Peyer's patch (tissue), 4 donors: ENCODE data around the gene DBNDD2. TPM values are rescaled to one million over a fixed set of nuclear protein-coding genes. Genes with fewer than 3 reads are reported as not detected.
A peak's percentile ranks its signal among the peaks of the same experiment; 100 is the strongest.

Experiments
- DNase-seq, 3 donors: peaks; one replicate each; pipeline ENCODE4 v3.0.0-alpha.2; 2017 to 2019
- H3K27ac ChIP-seq, 4 donors: fragments of 200-600 bp; sonication (generic); one replicate each; pipeline ENCODE4 v1.5.1; 2016 to 2019
- H3K27me3 ChIP-seq, 2 donors: fragments of 200-600 bp; sonication (generic); one replicate each; pipeline ENCODE4 v1.5.1; 2019
- H3K36me3 ChIP-seq, 3 donors: fragments of 200-600 bp; sonication (generic); one replicate each; pipeline ENCODE4 v1.5.1; 2016 to 2019
- H3K4me1 ChIP-seq, 4 donors: fragments of 200-600 bp; sonication (generic); one replicate each; pipeline ENCODE4 v1.5.1; 2016 to 2019
- H3K4me3 ChIP-seq, 4 donors: fragments of 200-600 bp; sonication (generic); 1 replicate in 3 of 4; 2 replicates in 1 of 4; pipeline ENCODE4 v1.5.1; 2016 to 2019; ENCODE audit warnings: mild to moderate bottlenecking in 1 of 4
- H3K9me3 ChIP-seq, 4 donors: fragments of 200-600 bp; sonication (generic); one replicate each; pipeline ENCODE4 v1.5.1; 2016 to 2019; ENCODE audit warnings: mild to moderate bottlenecking in 1 of 4
- CTCF ChIP-seq, 6 experiments: fragments of 450-650 bp in 4 of 6; fragments of 200-600 bp in 2 of 6; sonication (generic) in 1 of 6; IDR thresholded peaks; one replicate each; pipeline ENCODE4 v1.5.1; 2017 to 2019; ENCODE audit warnings: antibody characterized with exemption in 6 of 6, mild to moderate bottlenecking in 3 of 6, moderate library complexity in 1 of 6
- POLR2A ChIP-seq, 2 donors: fragments of 450-650 bp; IDR thresholded peaks; one replicate each; pipeline ENCODE4 v1.5.1; 2017; ENCODE audit warnings: antibody characterized with exemption in 2 of 2, mild to moderate bottlenecking in 2 of 2, moderate library complexity in 2 of 2
- total RNA-seq, 4 donors: library from RNA; depleted of rRNA; stranded (reverse); fragments of >200 nt; gene quantifications; one replicate each; pipeline ENCODE4 v1.1.0, GENCODE V29; 2016

The DBNDD2 gene
- total RNA-seq, 4 donors from 2014 or later = 62.7 to 75.2 (median 68.0) TPM

- H3K27ac ChIP-seq = peak overlapping the region in 2 of 4 donors; percentile 81 to 82
- no peak for DNase-seq
- H3K9me3 ChIP-seq = no peaks in the 10 kb centered on the region
- peaks cover 0 to 29% (median 14%) of the 10 kb centered on the region in 4 donors for H3K4me1 ChIP-seq
- peak overlapping the region; percentile 70 to 99 (median 90) for H3K4me3 ChIP-seq
- TF ChIP-seq POLR2A (IDR thresholded peaks at IDR 0.05) (no peak), CTCF (IDR thresholded peaks at IDR 0.05) (no peak)
- peaks cover 0 to 29% (median 0%) of the 10 kb centered on the region in 3 donors for H3K36me3 ChIP-seq
- no peaks in the 10 kb centered on the region for H3K27me3 ChIP-seq
These were observed 8.8 kb downstream of the DBNDD2 start for GRCh38 chr20:45416917-45417316.

- H3K27ac ChIP-seq = peak overlapping the region; percentile 67 to 76 (median 74)
- H3K4me3 ChIP-seq = no peak overlapping the region
- peaks cover 0 to 49% (median 0%) of the 10 kb centered on the region in 3 donors for H3K36me3 ChIP-seq
- no peak for TF ChIP-seq CTCF (IDR thresholded peaks at IDR 0.05)
- peak in 1 of 2 donors; percentile 19 for TF ChIP-seq POLR2A (IDR thresholded peaks at IDR 0.05)
- no peaks in the 10 kb centered on the region for H3K27me3 ChIP-seq
- DNase-seq = peak; percentile 65 to 87 (median 79)
- no peaks in the 10 kb centered on the region for H3K9me3 ChIP-seq
- H3K4me1 ChIP-seq = peaks cover 0 to 29% (median 14%) of the 10 kb centered on the region in 4 donors
These were observed 11.4 kb downstream of the DBNDD2 start for GRCh38 chr20:45419188-45420091.

GRCh38 chr20:45420125-45420524 lies 12.0 kb downstream of the DBNDD2 start:
- TF ChIP-seq POLR2A (IDR thresholded peaks at IDR 0.05) = no peak
- peak overlapping the region; percentile 67 to 75 (median 74) for H3K27ac ChIP-seq
- no peaks in the 10 kb centered on the region for H3K27me3 ChIP-seq
- no peak for DNase-seq
- peaks cover 0 to 56% (median 0%) of the 10 kb centered on the region in 3 donors for H3K36me3 ChIP-seq
- H3K4me3 ChIP-seq = no peak overlapping the region
- H3K4me1 ChIP-seq = peaks cover 0 to 29% (median 13%) of the 10 kb centered on the region in 4 donors
- H3K9me3 ChIP-seq = no peaks in the 10 kb centered on the region

- Histone ChIP-seq H3K36me3 (peaks cover 0 to 70% (median 0%) of the 10 kb centered on the region in 3 donors), H3K4me1 (peaks cover 0 to 20% (median 2%) of the 10 kb centered on the region in 4 donors), H3K27ac (no peak overlapping the region), H3K4me3 (no peak overlapping the region), H3K9me3 (no peaks in the 10 kb centered on the region), H3K27me3 (no peaks in the 10 kb centered on the region)
- TF ChIP-seq CTCF (IDR thresholded peaks at IDR 0.05) (no peak), POLR2A (IDR thresholded peaks at IDR 0.05) (no peak)
- no peak for DNase-seq
These were observed 15.6 kb downstream of the DBNDD2 start for GRCh38 chr20:45423700-45424099.

- no peak for DNase-seq
- H3K4me1 ChIP-seq = peaks cover 0 to 13% (median 0%) of the 10 kb centered on the region in 4 donors
- TF ChIP-seq CTCF (IDR thresholded peaks at IDR 0.05) = no peak
- TF ChIP-seq POLR2A (IDR thresholded peaks at IDR 0.05) = no peak
- H3K9me3 ChIP-seq = no peaks in the 10 kb centered on the region
- no peak overlapping the region for H3K4me3 ChIP-seq
- H3K27ac ChIP-seq = no peak overlapping the region
- H3K36me3 ChIP-seq = peaks cover 0 to 54% (median 0%) of the 10 kb centered on the region in 3 donors
- no peaks in the 10 kb centered on the region for H3K27me3 ChIP-seq
These were observed 17.5 kb downstream of the DBNDD2 start for GRCh38 chr20:45425561-45425960.
